Neural cell (in vitro differentiated cells): ENCODE data around the gene PLA2G4E. TPM values are rescaled to one million over a fixed set of nuclear protein-coding genes. Genes with fewer than 3 reads are reported as not detected.

Experiments
- H2AFZ ChIP-seq: fragments of 200-600, 300-800 bp; sonication (generic), shearing (Covaris generic); 2 replicates; pipeline ENCODE4 v1.6.0; 2014; ENCODE audit warnings: low read depth, mild to moderate bottlenecking, antibody characterized with exemption, low read length, moderate library complexity
- H3F3A ChIP-seq: fragments of 200-600 bp; shearing (Covaris generic); 2 replicates; pipeline ENCODE4 v1.6.1; 2016; ENCODE audit warnings: mild to moderate bottlenecking, moderate library complexity, mixed read lengths, antibody characterized with exemption, low read length; ENCODE audit not compliant: insufficient read depth, poor library complexity, severe bottlenecking
- H3K27ac ChIP-seq: fragments of 200-600, 300-800 bp; sonication (generic), shearing (Covaris generic); 2 replicates; pipeline ENCODE4 v1.5.1; 2014; ENCODE audit warnings: mild to moderate bottlenecking, low read length, moderate library complexity
- H3K27me3 ChIP-seq: fragments of 300-800, 200-600 bp; sonication (generic), shearing (Covaris generic); 2 replicates; pipeline ENCODE4 v1.6.0; 2014; ENCODE audit warnings: mild to moderate bottlenecking, low read depth, low read length, moderate library complexity; ENCODE audit not compliant: insufficient read depth
- H3K36me3 ChIP-seq: fragments of 300-800, 200-600 bp; sonication (generic), shearing (Covaris generic); 2 replicates; pipeline ENCODE4 v1.5.1; 2014; ENCODE audit warnings: mild to moderate bottlenecking, antibody characterized with exemption, low read length, moderate library complexity; ENCODE audit not compliant: insufficient read depth
- H3K4me2 ChIP-seq: fragments of 300-800, 200-600 bp; sonication (generic), shearing (Covaris generic); 2 replicates; pipeline ENCODE4 v1.6.0; 2014; ENCODE audit warnings: mild to moderate bottlenecking, low read length
- H3K4me3 ChIP-seq: fragments of 300-800, 200-600 bp; sonication (generic), shearing (Covaris generic); 2 replicates; pipeline ENCODE4 v1.5.1; 2014; ENCODE audit warnings: mild to moderate bottlenecking, low read length, moderate library complexity
- H3K79me2 ChIP-seq: fragments of 200-600 bp; shearing (Covaris generic); replicated peaks from 2 replicates; pipeline ENCODE4 v1.6.0; 2014; ENCODE audit warnings: mild to moderate bottlenecking, low read length, moderate library complexity; ENCODE audit not compliant: insufficient read depth
- H3K9ac ChIP-seq: fragments of 300-800, 200-600 bp; sonication (generic), shearing (Covaris generic); 2 replicates; pipeline ENCODE4 v1.6.1; 2016; ENCODE audit warnings: mild to moderate bottlenecking, low read length, mixed read lengths
- H3K9me2 ChIP-seq: fragments of 200-600 bp; shearing (Covaris generic); 2 replicates; pipeline ENCODE4 v1.6.1; 2016; ENCODE audit warnings: mild to moderate bottlenecking, low read length, mixed read lengths; ENCODE audit not compliant: insufficient read depth
- H3K9me3 ChIP-seq: fragments of 200-600, 300-800 bp; sonication (generic), shearing (Covaris generic); 2 replicates; pipeline ENCODE4 v1.6.1; 2016; ENCODE audit warnings: mild to moderate bottlenecking, mixed run types, low read length, moderate library complexity, mixed read lengths
- H4K20me1 ChIP-seq: fragments of 200-600 bp; shearing (Covaris generic); 2 replicates; pipeline ENCODE4 v1.6.1; 2016; ENCODE audit warnings: mild to moderate bottlenecking, mixed run types; ENCODE audit not compliant: insufficient read depth
- EP300 ChIP-seq: fragments of 450-650 bp; conservative IDR thresholded peaks from 2 replicates; pipeline ENCODE4 v1.6.1; 2014; ENCODE audit warnings: antibody characterized with exemption, mild to moderate bottlenecking, moderate library complexity; ENCODE audit not compliant: poor library complexity, severe bottlenecking
- EZH2 ChIP-seq: fragments of 200-600, 300-800 bp; shearing (Covaris generic), sonication (generic); IDR thresholded peaks from 2 replicates; pipeline ENCODE4 v1.6.1; 2014; ENCODE audit warnings: antibody characterized with exemption, low read length, borderline replicate concordance, mild to moderate bottlenecking; ENCODE audit not compliant: insufficient read depth, poor library complexity, severe bottlenecking
- MXI1 ChIP-seq: fragments of 450-650 bp; conservative IDR thresholded peaks from 2 replicates; pipeline ENCODE4 v1.6.1; 2014; ENCODE audit warnings: antibody characterized with exemption, mild to moderate bottlenecking; ENCODE audit not compliant: poor library complexity, severe bottlenecking
- POLR2AphosphoS5 ChIP-seq: IDR thresholded peaks from 2 replicates; pipeline ENCODE4 v1.6.1; 2012
- RAD21 ChIP-seq: fragments of 450-650 bp; conservative IDR thresholded peaks from 2 replicates; pipeline ENCODE4 v1.6.1; 2014; ENCODE audit warnings: antibody characterized with exemption, mild to moderate bottlenecking, moderate library complexity
- REST ChIP-seq: IDR thresholded peaks from 2 replicates; pipeline ENCODE4 v1.6.1; 2012; ENCODE audit warnings: borderline replicate concordance
- SMC3 ChIP-seq: fragments of 450-650 bp; conservative IDR thresholded peaks from 2 replicates; pipeline ENCODE4 v1.6.1; 2014; ENCODE audit warnings: antibody characterized with exemption, mild to moderate bottlenecking, moderate library complexity; ENCODE audit not compliant: poor library complexity
- TAF1 ChIP-seq: IDR thresholded peaks from 2 replicates; pipeline ENCODE4 v1.6.1; 2012; ENCODE audit warnings: low read depth
- polyA plus RNA-seq: library from polyadenylated mRNA; depleted of rRNA; stranded (reverse); fragments of >200 nt; gene quantifications from 2 replicates; pipeline ENCODE4 v1.2.3, GENCODE V29; 2014
- TF ChIP-seq, protein P1 (sequence below): fragments of 450-650 bp; IDR thresholded peaks from 2 replicates; pipeline ENCODE4 v1.5.1; 2014; ENCODE audit warnings: antibody characterized with exemption, mild to moderate bottlenecking, moderate library complexity; ENCODE audit not compliant: poor library complexity, severe bottlenecking

The PLA2G4E gene
- polyA plus RNA-seq, 1 donor from 2014 or later = not detected

GRCh38 chr15:42031198-42031915, 10.5 kb upstream of the PLA2G4E start:
- Histone ChIP-seq H3K4me2 (no peak overlapping the region), H3K9me3 (no peaks in the 10 kb centered on the region), H2AFZ (no peak overlapping the region), H3F3A (no peaks in the 10 kb centered on the region), H4K20me1 (no peaks in the 10 kb centered on the region), H3K36me3 (no peaks in the 10 kb centered on the region), H3K9ac (no peak overlapping the region), H3K27ac (no peak overlapping the region), H3K27me3 (no peaks in the 10 kb centered on the region), H3K79me2 (no peaks in the 10 kb centered on the region), H3K4me3 (no peak overlapping the region), H3K9me2 (no peaks in the 10 kb centered on the region)
- TF ChIP-seq RAD21 = no peak
- TF ChIP-seq EZH2 = no peak

DNA sequence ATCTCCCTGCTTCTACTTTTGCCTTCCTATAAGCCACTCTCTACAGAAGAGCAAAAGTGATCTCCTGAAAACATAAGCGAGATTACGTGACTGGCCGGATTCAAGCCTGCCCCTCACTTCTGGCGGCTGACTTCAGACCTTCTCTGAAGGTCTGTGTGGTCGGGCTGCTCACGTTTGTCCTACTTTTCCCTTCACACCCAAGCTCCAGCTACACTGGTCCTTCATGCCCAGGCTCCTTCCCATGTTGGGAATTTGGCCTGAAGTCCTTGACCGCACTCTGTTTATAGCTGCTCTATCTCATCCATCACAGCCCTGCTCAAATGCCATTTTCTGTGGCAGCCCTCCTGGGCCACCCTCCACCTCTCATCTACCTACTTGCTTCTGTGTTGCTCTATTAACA, 6.7 kb upstream of the PLA2G4E start:
- Histone ChIP-seq H3K79me2 (no peaks in the 10 kb centered on the region), H2AFZ (no peak overlapping the region), H3F3A (no peaks in the 10 kb centered on the region), H3K36me3 (no peaks in the 10 kb centered on the region), H3K9me2 (no peaks in the 10 kb centered on the region), H3K4me3 (no peak overlapping the region), H3K27me3 (no peaks in the 10 kb centered on the region), H3K4me2 (no peak overlapping the region), H3K27ac (no peak overlapping the region), H3K9ac (no peak overlapping the region), H3K9me3 (no peaks in the 10 kb centered on the region), H4K20me1 (no peaks in the 10 kb centered on the region)
- no peak for TF ChIP-seq EZH2
- TF ChIP-seq, protein P1, sequence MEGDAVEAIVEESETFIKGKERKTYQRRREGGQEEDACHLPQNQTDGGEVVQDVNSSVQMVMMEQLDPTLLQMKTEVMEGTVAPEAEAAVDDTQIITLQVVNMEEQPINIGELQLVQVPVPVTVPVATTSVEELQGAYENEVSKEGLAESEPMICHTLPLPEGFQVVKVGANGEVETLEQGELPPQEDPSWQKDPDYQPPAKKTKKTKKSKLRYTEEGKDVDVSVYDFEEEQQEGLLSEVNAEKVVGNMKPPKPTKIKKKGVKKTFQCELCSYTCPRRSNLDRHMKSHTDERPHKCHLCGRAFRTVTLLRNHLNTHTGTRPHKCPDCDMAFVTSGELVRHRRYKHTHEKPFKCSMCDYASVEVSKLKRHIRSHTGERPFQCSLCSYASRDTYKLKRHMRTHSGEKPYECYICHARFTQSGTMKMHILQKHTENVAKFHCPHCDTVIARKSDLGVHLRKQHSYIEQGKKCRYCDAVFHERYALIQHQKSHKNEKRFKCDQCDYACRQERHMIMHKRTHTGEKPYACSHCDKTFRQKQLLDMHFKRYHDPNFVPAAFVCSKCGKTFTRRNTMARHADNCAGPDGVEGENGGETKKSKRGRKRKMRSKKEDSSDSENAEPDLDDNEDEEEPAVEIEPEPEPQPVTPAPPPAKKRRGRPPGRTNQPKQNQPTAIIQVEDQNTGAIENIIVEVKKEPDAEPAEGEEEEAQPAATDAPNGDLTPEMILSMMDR = no peak
- no peak for TF ChIP-seq REST

- Histone ChIP-seq H3K79me2 (no peaks in the 10 kb centered on the region), H3K36me3 (no peaks in the 10 kb centered on the region), H2AFZ (no peak overlapping the region), H3K9me2 (no peaks in the 10 kb centered on the region), H3F3A (no peaks in the 10 kb centered on the region), H3K9ac (no peak overlapping the region), H3K4me3 (no peak overlapping the region), H3K27me3 (no peaks in the 10 kb centered on the region), H3K27ac (no peak overlapping the region), H3K4me2 (no peak overlapping the region), H4K20me1 (no peaks in the 10 kb centered on the region), H3K9me3 (no peaks in the 10 kb centered on the region)
- TF ChIP-seq TAF1 (no peak), POLR2AphosphoS5 (no peak), REST (no peak), EP300 (no peak), RAD21 (no peak), SMC3 (no peak), MXI1 (no peak), EZH2 (no peak)
- TF ChIP-seq, protein P1 = no peak
Observed at GRCh38 chr15:42024303-42024702, 3.5 kb upstream of the PLA2G4E start.
